Ascending aorta (tissue), 2 donors: ENCODE results near the gene TTR. TPM values are rescaled to one million over a fixed set of nuclear protein-coding genes. Genes with fewer than 3 reads are reported as not detected.

ENCODE experiments used
- DNase-seq, 2 donors: peaks; one replicate each; pipeline ENCODE4 v3.0.0-alpha.2; 2019; ENCODE audit warnings: low spot score in 2 of 2
- H3K27ac ChIP-seq, 2 donors: fragments of 200-600 bp; sonication (generic); one replicate each; pipeline ENCODE4 v1.5.1; 2016 to 2017; ENCODE audit warnings: mild to moderate bottlenecking in 1 of 2
- H3K27me3 ChIP-seq: fragments of 200-600 bp; sonication (generic); one replicate; pipeline ENCODE4 v1.5.1; 2017
- H3K36me3 ChIP-seq, 2 donors: fragments of 200-600 bp; sonication (generic); one replicate each; pipeline ENCODE4 v1.5.1; 2016
- H3K4me1 ChIP-seq, 2 donors: fragments of 200-600 bp; sonication (generic); one replicate each; pipeline ENCODE4 v1.5.1; 2016 to 2017; ENCODE audit warnings: mild to moderate bottlenecking in 1 of 2
- H3K4me3 ChIP-seq, 2 donors: fragments of 200-600 bp; sonication (generic); one replicate each; pipeline ENCODE4 v1.5.1; 2016 to 2017; ENCODE audit warnings: mild to moderate bottlenecking in 1 of 2
- H3K9me3 ChIP-seq, 2 donors: fragments of 200-600 bp; sonication (generic); one replicate each; pipeline ENCODE4 v1.5.1; 2016
- intact Hi-C: fragments of 100-400 bp; cut with DNase I; formaldehyde crosslinking; loops from one replicate; pipeline ENCODE4 v1.15.1; 2023
- total RNA-seq: library from RNA; depleted of rRNA; stranded (reverse); fragments of >200 nt; gene quantifications from one replicate; pipeline ENCODE4 v1.1.0, GENCODE V29; 2016
- TF ChIP-seq, protein P1 (sequence below), 3 experiments: fragments of 200-600 bp in 2 of 3; fragments of 450-650 bp in 1 of 3; sonication (generic) in 2 of 3; IDR thresholded peaks; one replicate each; pipeline ENCODE4 v1.5.1; 2016 to 2019; ENCODE audit warnings: antibody characterized with exemption in 3 of 3, mild to moderate bottlenecking in 1 of 3, moderate library complexity in 1 of 3

The TTR gene
- total RNA-seq, 1 donor from 2014 or later: 5.2 TPM

DNA sequence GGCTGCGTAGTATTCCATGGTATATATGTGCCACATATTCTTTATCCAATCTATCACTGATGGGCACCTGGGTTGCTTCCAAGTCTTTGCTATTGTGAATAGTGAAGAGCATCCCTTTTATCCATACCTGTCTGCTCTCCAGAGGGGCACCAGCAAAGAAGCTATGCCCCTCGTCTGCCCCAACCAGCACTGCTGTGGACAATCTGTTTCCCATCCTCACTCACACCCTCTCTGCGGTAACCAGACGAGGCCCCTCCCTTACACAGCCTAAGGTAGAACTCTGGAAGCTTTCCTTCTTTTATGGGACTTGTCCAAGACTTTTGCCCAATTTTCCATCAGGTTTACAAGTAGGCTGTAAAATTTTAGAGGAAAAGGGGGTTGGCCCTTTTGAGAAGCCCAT is 24.9 kb downstream of the TTR start:
- intact Hi-C loops: no loop called here
- Histone ChIP-seq H3K9me3 (no peaks in the 10 kb centered on the region), H3K4me3 (no peak overlapping the region), H3K4me1 (no peaks in the 10 kb centered on the region), H3K36me3 (no peaks in the 10 kb centered on the region), H3K27me3 (no peaks in the 10 kb centered on the region), H3K27ac (no peak overlapping the region)
- no peak for DNase-seq
- TF ChIP-seq, protein P1, sequence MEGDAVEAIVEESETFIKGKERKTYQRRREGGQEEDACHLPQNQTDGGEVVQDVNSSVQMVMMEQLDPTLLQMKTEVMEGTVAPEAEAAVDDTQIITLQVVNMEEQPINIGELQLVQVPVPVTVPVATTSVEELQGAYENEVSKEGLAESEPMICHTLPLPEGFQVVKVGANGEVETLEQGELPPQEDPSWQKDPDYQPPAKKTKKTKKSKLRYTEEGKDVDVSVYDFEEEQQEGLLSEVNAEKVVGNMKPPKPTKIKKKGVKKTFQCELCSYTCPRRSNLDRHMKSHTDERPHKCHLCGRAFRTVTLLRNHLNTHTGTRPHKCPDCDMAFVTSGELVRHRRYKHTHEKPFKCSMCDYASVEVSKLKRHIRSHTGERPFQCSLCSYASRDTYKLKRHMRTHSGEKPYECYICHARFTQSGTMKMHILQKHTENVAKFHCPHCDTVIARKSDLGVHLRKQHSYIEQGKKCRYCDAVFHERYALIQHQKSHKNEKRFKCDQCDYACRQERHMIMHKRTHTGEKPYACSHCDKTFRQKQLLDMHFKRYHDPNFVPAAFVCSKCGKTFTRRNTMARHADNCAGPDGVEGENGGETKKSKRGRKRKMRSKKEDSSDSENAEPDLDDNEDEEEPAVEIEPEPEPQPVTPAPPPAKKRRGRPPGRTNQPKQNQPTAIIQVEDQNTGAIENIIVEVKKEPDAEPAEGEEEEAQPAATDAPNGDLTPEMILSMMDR (IDR thresholded peaks at IDR 0.05): no peak

DNA sequence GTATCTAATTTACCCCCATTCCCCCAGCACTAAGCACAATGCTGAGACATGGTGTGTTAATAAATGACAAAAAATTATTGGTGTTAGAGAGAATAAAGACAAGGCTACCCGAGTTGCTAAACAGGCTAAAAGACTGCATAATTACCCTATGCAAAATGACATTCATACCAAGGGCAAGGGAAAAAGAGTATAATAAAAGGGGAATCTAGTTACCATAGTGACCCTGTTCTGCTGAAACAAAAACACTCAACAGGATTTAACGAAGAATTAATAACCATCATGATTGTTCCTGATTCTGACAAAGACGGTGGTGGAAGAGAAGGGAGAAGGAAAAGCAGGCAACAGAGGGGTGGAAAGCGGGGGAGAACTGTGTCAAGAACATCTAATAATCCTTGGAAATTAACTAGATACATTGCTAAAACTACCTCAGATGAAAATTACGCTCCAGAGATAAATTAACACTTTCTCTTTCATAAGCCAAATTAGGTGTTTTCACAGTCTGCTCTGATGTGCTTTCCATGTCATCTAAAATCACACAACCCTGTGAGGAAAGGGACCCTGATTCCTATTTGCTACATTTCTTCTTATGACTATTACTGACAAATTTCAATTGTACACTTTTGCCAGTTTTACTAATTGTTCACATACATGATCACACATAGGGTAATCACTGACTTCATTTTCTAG is 25.5 kb downstream of the TTR start:
- Histone ChIP-seq H3K4me1 (no peaks in the 10 kb centered on the region), H3K9me3 (no peaks in the 10 kb centered on the region), H3K27me3 (no peaks in the 10 kb centered on the region), H3K4me3 (no peak overlapping the region), H3K27ac (no peak overlapping the region), H3K36me3 (no peaks in the 10 kb centered on the region)
- TF ChIP-seq, protein P1 (IDR thresholded peaks at IDR 0.05): no peak
- no peak for DNase-seq
- intact Hi-C loops: no loop called here

DNA sequence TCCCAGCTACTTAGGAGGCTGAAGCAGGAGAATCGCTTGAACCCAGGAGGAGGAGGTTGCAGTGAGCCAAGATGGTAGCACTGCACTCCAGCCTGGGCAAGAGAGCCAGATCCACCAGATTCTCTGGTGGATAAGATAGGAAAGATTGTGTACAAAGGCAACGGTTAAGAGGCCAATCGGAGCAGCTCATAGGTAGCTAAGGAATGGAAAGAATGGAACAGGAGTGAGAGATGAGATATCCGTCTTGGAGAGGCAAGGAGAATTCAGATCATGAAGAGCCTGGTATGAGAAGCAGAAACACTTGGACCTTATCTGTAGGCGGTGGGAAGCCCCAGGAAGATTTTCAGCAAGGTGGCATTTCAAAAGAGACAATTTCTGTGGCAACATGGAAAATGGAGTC is 27.1 kb downstream of the TTR start:
- DNase-seq: no peak
- Histone ChIP-seq H3K36me3 (no peaks in the 10 kb centered on the region), H3K4me1 (no peaks in the 10 kb centered on the region), H3K27me3 (no peaks in the 10 kb centered on the region), H3K4me3 (no peak overlapping the region), H3K27ac (no peak overlapping the region), H3K9me3 (no peaks in the 10 kb centered on the region)
- TF ChIP-seq, protein P1 (IDR thresholded peaks at IDR 0.05): no peak
- intact Hi-C loops: no loop called here

DNA sequence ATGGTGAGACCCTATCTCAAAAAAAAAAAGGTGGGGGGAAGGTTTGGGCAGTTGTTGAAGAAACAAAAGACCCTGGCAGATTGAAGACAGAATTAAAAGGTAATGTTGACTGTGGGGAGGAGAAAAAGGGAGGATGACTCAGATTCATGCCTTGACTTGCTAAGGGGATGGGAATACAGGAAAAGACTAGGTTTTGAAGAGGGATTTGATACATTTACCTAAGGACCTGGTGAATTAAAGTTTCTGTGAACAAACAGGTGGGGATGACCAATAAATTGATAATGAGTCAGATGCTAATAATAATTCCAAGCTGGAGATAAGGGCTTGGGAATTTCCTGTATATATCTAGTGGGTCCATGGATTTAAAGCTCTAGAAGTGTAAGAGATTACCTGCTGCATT is 27.6 kb downstream of the TTR start:
- Histone ChIP-seq H3K36me3 (no peaks in the 10 kb centered on the region), H3K4me3 (no peak overlapping the region), H3K27ac (no peak overlapping the region), H3K27me3 (no peaks in the 10 kb centered on the region), H3K4me1 (no peaks in the 10 kb centered on the region), H3K9me3 (no peaks in the 10 kb centered on the region)
- TF ChIP-seq, protein P1 (IDR thresholded peaks at IDR 0.05): no peak
- DNase-seq: no peak
- intact Hi-C loops: no loop called here

DNA sequence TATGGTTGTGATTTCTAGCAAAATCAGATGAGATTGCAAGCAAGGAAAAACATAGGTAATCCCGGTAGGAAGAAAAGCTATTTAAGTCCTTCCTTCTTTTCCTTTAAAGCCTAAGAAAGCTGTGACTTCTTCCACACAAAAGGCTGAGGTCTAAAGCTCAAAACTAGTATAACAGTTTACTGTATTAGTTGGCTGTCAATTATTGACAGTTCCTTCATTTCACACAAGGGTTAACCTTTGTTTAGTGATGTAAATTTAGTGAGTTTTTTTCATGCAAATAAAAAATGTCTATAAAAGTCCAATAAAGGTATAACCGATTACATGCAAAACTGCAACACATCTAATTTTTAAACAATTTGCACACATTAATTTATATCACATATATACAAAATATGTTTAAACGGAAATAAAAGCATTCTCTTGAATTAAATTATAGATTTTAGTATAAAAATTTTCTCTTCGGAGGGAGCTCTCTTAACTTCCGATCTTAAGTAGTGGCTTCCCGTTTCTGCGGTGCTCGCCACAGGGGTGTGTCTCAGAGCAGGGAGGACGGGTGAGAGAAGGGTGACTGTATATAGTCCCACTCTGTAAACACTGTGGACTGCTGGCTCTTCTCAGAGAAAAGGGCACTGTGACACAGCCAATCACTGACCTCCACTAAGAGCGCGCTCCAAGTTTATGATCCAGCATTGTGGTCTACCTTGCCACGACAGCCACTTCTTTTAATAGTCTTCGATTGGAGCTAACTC is 33.4 kb downstream of the TTR start:
- DNase-seq: no peak
- Histone ChIP-seq H3K4me3 (no peak overlapping the region), H3K4me1 (no peaks in the 10 kb centered on the region), H3K9me3 (no peaks in the 10 kb centered on the region), H3K27ac (no peak overlapping the region), H3K36me3 (no peaks in the 10 kb centered on the region), H3K27me3 (no peaks in the 10 kb centered on the region)
- intact Hi-C loops: no loop called here
- TF ChIP-seq, protein P1 (IDR thresholded peaks at IDR 0.05): no peak
